SK-N-DZ (cell line): ENCODE measurements around the gene VARS2.
A peak's percentile ranks its signal among the peaks of the same experiment; 100 is the strongest.

Source experiments
- DNase-seq: peaks from one replicate; pipeline ENCODE4 v3.0.0-alpha.2; 2015; ENCODE audit warnings: low spot score

The VARS2 gene

DNA sequence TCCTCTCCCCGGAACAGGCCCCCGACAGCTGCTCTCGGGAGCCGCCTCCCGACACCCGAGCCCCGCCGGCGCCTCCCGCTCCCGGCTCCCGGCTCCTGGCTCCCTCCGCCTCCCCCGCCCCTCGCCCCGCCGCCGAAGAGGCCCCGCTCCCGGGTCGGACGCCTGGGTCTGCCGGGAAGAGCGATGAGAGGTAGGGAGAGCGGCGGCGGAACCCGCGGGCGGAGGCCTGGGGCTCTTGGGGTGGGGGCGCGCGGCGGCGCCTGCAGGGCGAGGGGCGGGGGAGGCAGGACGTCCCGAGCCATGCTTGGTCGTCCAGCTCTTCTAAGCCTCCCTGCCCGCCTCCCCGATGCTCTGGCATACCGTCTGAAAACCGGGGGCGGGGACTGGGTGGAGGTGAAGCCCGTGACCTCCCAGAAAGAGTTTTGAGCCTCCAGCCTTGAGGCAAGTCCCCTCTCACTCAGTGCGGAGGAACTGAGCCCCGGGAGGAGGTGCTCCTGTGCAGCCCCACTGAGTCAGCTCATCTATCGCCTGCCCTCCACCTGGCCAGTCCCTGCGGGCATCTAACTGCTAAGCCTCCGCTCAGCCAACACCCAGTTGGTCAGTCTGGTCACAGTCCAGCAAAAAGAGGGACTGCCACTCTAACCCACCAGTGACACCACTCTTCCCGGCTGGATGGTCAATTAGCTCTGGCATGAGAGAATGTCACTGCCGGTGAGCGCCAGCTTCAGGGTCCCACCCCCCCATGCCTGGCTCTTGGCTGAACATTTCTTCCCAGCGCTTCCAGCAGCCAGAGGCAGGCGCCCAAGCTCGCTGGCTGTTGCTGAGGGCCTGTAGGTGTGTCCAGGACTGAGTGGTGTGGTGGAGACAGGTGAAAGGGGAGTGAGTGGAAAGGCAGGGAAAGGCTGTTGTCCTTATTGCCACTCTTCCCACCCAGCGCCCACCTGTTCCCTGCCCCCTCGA lies 29.2 kb upstream of the VARS2 start:
- no peak for DNase-seq

DNA sequence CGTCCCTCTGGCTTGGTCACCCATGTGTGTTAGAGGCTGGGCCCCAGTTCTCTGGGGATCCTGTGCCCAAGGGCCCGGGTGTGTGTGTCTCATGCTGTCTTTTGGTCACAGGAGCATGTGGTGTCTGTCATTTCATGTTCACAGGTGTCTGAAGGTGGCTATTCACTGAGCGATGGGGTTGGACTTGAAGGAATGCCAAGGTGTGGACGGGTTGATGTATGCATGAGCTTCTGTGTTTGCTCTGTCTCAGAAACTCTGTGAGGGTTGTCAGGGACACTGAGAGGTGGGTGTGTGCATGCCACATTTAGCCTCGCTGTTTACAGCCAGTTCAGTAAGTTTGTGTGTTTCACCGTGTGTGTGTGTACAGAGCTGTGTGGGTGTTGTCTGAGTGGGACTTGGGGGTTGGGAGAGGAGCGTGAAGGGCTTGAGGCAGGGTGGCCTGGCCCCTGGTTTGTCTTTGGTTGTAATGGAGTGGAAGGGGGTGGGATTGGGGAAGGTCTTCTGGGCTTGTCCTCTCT lies 28.5 kb upstream of the VARS2 start:
- no peak for DNase-seq

DNA sequence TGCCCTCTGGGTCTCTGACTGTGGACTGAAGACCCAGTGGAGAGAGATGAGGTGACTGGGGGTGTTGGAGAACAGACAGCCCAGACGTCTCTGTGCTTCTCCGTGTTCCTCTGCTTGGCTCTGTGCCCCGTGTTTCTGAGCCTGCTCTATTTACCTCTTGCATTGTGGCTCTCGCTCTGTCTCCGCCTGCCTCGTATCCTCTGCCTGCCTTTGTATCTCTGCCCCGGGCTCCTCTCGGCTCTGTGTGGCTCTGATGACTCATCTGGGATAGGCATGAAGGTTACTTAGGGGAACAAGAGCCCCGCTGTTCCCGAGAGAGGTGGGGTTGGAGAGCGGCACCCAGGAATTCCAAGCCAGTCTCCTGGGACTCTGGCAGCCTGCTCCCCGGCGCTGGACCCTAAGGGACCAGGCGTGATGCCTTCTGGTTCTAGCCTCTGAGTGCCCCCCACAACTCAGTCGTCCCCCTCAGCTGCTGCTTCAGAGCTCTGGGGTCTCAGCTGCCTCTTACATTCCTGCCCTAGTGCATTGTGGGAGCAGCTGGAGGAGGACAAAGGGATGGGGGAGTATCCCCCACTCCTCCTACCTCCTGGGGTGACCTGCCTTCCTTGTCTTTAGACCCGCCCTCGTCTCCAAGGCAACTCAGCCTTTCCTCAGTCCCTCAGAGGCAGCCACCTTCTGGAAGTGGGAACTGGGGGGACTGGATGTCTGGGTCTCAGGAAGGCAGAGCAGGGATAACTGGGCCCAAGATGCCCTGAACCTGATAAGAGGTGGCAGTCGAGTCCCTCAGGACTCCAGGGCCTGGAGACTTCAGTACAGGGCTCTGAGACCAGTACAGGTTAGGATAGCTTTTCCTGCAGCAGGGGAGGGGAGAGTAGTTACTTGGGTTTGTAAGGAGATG lies 27.8 kb upstream of the VARS2 start:
- DNase-seq = peak; percentile 64

DNA sequence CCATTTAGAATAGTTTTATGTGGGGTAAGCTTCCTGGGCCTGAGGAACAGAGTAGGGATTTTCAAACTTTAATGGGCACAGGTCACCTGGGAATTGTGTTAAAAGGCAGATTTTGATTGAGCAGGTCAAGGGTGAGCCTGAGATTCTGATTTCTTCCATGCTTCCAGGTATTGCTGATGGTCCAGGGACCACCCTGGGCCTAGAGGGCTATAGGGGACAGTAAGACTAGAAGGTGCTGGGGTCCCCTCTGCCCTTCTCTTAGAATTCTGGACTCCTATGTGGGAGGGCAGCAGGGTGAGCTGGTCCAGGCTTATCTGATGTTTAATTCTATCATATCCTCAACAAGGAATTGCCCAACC lies 27.2 kb upstream of the VARS2 start:
- no peak for DNase-seq

DNA sequence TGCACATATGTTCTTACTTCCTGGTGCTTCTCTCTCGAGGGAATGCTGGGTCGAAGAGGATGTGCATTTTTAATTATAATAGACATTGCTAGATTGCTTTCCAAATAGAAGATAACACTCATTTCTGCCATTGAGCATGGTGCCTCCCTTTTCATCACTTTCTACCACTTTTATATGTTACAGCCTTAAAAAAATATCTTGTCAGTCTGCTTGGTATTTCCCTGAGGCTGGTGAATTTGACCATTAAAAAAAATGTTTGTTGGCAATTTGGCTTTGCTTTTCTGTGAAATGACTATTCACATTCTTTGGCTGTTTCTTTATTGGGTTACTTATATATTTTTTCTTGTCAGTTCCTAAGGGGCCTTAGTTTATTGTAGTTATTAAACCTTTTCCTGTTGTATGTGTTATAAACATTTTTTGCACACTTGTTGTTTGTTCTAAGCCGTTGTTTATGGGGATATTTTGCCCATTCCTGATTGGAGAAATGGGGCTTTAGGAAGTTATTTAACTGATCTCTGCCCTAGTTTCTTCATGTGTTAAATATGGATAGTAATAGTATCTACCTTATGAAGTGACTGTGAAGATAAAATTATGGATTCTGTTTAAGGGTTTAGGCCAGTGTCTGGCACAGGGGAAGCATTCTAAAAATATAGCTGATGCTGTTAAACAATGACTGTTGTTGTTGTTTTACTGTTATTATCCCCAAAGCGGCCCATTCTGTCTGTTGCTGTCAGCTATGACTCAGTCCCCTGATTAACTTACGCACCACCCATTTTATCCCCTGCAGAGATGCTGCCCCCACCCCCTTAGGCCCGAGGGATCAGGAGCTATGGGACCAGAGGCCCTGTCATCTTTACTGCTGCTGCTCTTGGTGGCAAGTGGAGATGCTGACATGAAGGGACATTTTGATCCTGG lies 25.9 kb upstream of the VARS2 start:
- no peak for DNase-seq

DNA sequence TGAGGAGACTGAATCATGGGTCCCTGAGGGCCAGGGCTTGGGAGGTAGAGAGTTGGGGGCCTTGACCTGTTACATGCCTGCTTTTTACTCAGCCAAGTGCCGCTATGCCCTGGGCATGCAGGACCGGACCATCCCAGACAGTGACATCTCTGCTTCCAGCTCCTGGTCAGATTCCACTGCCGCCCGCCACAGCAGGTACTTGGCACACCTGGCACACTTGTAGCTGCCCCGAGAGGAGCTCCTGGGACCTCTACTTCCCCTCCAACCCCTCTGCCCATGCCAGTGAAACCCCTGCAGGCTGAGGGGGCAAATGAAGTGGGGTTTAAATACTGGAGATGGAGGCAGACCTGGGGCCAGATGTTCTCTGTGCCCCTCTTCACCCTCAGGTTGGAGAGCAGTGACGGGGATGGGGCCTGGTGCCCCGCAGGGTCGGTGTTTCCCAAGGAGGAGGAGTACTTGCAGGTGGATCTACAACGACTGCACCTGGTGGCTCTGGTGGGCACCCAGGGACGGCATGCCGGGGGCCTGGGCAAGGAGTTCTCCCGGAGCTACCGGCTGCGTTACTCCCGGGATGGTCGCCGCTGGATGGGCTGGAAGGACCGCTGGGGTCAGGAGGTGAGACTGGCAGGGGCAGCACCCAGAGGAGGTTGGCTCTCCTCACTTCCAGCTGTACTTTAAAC lies 25.1 kb upstream of the VARS2 start:
- no peak for DNase-seq

DNA sequence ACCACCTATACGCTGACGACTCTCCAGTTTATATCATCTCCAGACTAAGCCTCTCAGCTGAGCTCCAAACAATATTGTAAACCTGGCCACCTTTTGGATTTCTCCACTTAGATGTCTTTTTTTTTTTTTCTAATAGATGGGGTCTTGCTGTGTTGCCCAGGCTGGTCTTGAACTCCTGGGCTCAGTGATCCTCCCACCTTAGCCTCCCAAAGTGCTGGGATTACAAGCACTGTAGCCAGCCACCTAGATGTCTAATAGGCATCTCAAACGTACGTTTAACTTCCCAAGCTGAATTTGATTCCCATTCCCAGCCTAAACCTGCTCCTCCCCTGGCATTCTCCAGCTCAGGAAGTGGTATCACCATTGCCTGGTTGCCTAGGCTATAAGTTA lies 24.5 kb upstream of the VARS2 start:
- no peak for DNase-seq

DNA sequence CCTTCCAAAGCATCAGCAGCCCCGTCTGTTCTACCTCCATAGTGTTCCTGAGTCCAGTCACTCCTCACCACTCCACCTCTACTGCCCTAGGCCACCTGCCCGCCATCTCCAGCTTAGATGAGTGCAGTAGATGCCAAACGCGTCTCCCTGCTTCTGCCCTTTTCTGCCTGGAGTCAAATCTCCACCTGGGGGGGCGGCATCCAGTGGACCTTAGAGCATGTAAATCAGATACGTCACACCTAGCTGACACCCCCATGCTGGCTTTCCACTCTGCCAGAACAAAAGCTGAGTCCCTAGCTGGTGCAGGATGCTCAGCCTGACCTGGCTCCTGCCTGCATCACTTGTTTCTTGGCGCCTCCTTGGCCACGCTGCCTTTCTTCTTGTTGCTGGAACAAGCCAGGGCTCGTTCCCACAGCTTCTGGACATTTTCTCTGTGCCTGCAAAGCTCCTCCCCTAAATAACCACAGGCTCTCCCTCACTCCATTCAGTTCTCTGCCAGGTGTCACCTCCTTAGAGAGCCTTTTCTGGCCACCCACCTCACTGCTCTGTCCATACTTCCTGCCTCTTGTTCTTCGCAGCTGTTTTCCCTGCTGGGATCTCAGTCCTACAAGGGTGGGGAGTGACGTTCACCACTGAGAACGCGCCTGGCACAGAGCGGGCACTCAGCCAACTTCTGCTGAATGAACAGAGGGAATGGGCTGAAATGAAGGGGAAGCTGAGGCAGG lies 24.0 kb upstream of the VARS2 start:
- DNase-seq = no peak

DNA sequence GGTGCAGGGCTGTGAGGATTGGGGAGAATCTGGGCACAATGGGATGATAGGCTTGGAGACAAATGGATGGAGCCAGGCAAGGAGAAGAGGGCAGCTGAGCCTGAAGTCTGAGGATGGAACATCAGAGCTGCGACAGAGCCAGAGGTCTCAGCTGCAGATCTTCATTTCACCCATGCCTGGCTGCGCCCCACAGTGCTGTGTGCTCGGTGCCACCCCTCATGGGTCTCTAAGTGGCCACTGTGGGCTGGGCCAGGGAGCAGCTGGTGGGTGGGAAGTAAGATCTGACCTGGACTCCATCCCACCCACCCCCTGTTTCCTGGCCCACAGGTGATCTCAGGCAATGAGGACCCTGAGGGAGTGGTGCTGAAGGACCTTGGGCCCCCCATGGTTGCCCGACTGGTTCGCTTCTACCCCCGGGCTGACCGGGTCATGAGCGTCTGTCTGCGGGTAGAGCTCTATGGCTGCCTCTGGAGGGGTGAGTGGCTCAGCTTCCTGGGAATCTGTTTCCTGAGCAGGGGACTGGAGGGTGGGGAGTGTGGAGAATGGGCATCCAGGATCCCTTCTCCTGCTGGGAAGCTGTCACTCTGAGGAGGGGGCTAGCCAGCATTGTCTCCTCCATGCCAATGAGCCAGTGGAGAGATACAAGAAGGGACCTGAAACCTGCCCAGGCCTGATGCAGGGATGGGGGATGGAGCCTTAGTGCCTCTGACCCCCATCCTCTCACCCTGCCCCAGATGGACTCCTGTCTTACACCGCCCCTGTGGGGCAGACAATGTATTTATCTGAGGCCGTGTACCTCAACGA lies 23.2 kb upstream of the VARS2 start:
- no peak for DNase-seq

DNA sequence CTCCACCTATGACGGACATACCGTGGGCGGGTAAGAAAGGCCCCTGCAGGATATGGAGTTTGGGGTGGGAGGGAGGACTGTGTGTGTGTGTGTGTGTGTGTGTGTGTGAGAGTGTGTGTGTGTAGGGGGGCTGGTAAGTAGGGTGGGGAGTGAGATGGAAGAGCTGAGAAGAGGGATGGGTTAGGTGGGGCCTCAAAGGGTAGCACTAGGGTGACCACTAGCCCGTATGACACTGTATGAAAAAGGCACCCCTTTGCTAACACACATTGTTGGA lies 22.7 kb upstream of the VARS2 start:
- DNase-seq = no peak

DNA sequence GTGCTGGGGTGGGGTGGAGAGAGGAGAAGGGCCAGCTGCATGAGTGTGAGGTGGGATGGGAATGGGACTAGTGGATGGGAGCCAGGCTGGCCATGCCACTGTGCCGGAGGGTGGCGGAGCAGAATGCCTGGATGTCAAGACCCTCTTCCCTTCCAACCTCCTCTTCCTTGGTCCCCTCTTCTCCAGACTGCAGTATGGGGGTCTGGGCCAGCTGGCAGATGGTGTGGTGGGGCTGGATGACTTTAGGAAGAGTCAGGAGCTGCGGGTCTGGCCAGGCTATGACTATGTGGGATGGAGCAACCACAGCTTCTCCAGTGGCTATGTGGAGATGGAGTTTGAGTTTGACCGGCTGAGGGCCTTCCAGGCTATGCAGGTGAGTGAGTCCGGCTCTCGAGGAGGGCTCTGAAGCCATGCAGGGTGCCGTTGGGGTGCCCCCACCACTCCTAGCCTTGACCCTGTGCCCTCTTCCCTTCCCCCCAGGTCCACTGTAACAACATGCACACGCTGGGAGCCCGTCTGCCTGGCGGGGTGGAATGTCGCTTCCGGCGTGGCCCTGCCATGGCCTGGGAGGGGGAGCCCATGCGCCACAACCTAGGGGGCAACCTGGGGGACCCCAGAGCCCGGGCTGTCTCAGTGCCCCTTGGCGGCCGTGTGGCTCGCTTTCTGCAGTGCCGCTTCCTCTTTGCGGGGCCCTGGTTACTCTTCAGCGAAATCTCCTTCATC lies 22.1 kb upstream of the VARS2 start:
- DNase-seq = no peak

DNA sequence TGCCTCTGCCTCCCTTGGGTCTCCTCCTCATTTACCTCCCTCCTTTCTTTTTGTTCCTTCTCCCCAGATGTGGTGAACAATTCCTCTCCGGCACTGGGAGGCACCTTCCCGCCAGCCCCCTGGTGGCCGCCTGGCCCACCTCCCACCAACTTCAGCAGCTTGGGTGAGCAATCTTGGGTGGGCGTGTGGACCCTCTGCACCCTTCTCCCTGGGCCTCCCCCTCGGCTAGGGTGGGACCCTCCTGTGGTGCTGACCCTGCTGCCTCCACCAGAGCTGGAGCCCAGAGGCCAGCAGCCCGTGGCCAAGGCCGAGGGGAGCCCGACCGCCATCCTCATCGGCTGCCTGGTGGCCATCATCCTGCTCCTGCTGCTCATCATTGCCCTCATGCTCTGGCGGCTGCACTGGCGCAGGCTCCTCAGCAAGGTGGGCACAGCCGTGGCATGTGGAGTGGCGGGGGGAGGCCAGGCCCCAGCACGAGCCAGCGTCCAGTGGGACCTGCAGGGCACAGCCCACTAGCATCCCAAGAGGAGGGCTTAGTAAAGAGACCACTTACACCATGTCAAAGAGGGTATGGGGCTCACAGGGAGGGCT lies 20.9 kb upstream of the VARS2 start:
- no peak for DNase-seq

DNA sequence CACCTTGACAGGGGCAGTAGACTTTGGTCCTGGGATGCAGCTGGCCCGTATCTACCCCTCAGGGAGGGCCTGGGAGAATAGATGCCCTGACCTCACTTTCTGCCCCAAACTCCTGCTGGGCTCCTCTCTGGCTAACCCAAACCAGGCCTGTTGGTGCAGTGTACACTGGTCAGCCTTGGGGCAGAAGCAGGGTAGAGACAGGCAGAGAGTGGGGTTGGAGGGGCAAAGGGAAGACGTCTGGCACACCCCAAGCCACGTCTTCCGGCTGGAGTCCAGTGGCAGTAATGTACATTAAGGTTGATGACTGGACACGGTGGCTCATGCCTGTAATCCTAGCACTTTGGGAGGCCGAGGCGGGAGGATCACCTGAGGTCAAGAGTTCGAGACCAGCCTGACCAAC lies 20.4 kb upstream of the VARS2 start:
- no peak for DNase-seq

DNA sequence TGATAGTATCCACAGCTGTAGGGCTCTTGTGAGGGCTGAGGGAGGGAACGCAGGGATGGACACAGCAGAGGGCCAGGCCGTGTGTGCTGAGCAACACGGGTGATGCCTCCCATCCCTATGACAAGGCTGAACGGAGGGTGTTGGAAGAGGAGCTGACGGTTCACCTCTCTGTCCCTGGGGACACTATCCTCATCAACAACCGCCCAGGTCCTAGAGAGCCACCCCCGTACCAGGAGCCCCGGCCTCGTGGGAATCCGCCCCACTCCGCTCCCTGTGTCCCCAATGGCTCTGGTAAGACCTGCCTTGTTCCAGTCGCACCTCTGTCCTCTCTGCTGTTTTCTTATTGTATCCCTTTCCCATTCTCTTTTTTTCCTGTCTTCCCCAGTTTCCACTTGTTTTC lies 19.7 kb upstream of the VARS2 start:
- DNase-seq = no peak

DNA sequence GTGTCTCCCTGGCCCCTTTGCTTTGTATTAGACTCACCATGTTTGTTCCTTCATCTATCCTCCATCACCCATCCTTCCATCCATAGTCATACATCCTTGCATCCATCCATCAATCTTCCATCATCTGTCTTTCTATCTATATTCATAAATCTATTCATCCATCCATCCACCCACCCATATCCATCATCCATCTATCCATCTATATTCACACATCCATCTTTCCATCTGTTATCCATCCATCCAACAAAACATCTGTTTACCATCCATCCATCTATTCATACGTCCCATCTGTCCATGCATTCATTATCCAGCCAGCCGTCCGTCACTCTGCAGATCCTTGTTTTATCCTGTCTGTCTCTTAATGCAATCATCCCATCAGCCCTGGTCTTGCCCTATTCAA lies 19.1 kb upstream of the VARS2 start:
- no peak for DNase-seq

DNA sequence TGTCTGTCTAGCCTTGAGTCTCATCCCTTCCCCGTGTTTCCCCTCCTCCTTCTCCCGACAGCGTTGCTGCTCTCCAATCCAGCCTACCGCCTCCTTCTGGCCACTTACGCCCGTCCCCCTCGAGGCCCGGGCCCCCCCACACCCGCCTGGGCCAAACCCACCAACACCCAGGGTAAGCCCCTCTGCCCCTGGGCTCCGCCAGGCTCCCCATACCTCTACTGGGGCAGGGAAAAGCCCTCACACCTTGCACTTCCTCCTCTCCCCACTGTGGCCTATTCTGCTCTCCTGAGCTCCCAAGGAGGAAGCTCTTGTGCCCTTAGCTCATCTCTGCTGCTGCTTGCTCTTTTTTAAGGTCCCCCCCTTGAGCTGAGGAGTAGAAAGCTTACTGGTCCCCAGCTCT lies 18.7 kb upstream of the VARS2 start:
- DNase-seq = no peak

DNA sequence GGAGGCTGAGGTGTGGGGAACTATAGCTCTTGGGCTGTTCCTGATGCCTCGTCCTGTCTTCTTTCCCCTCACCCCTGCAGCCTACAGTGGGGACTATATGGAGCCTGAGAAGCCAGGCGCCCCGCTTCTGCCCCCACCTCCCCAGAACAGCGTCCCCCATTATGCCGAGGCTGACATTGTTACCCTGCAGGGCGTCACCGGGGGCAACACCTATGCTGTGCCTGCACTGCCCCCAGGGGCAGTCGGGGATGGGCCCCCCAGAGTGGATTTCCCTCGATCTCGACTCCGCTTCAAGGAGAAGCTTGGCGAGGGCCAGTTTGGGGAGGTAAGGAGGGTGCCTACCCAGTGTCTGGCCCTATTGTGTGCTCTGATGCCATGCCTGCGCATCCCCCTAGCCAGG lies 17.5 kb upstream of the VARS2 start:
- DNase-seq = no peak

DNA sequence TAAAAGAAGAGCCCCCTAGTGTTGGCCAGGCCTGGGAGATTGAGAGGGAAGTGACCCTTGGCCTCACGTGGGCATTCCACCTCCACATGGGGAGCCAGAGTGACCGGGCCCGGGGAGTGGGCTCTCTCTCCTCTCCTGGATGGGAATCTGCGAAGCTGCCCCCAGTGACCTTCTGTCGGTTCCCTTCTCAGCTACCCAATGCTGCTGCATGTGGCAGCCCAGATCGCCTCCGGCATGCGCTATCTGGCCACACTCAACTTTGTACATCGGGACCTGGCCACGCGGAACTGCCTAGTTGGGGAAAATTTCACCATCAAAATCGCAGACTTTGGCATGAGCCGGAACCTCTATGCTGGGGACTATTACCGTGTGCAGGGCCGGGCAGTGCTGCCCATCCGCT lies 16.2 kb upstream of the VARS2 start:
- DNase-seq = no peak
